ENCODE measurements around the gene FARP2. TPM values are rescaled to one million over a fixed set of nuclear protein-coding genes. Genes with fewer than 3 reads are reported as not detected.

The FARP2 gene
- total and polyA plus RNA-seq, 2 of the 13 experiments (the other 11 are each of a cell fraction or from before 2014, with no cell fraction given), result 28.0 to 45.4 TPM

- TF ChIP-seq KIAA2018 (CRISPR knock-in tag; IDR thresholded peaks at IDR 0.05; ENCODE audit: borderline replicate concordance) (no peak), TFDP1 (CRISPR knock-in tag; IDR thresholded peaks at IDR 0.05; ENCODE audit: borderline replicate concordance) (no peak), MED8 (CRISPR knock-in tag; IDR thresholded peaks at IDR 0.05; ENCODE audit: insufficient replicate concordance) (no peak), GLMP (CRISPR knock-in tag; IDR thresholded peaks at IDR 0.05; ENCODE audit: borderline replicate concordance) (no peak), ZNF503 (CRISPR knock-in tag; IDR thresholded peaks at IDR 0.05) (no peak), HNF4G (IDR thresholded peaks at IDR 0.05; ENCODE audit: borderline replicate concordance, low read depth, low read length) (peak; percentile 52; the same call in 1 of the 2 replicates), HNF4G (CRISPR knock-in tag; IDR thresholded peaks at IDR 0.05; ENCODE audit: borderline replicate concordance, low read depth) (no peak), CBFB (CRISPR knock-in tag; IDR thresholded peaks at IDR 0.05) (no peak), ZBTB4 (CRISPR knock-in tag; IDR thresholded peaks at IDR 0.05; ENCODE audit: borderline replicate concordance) (no peak; the same call in 1 of the 2 replicates), ZNF678 (CRISPR knock-in tag; IDR thresholded peaks at IDR 0.05) (no peak), ZNF703 (CRISPR knock-in tag; IDR thresholded peaks at IDR 0.05; ENCODE audit: borderline replicate concordance) (no peak)
Measured at GRCh38 chr2:241479026-241479898, 123.2 kb downstream of the FARP2 start (continued).

Data from HepG2 (cell line).